Measurements from ENCODE around the gene ACAD8.
A peak's percentile ranks its signal among the peaks of the same experiment; 100 is the strongest.
"Not testable (repeated sequence)": the region's sequence is repeated elsewhere in the genome, so short reads cannot be mapped to it uniquely, and the experiment has no call there.

The ACAD8 gene

DNA sequence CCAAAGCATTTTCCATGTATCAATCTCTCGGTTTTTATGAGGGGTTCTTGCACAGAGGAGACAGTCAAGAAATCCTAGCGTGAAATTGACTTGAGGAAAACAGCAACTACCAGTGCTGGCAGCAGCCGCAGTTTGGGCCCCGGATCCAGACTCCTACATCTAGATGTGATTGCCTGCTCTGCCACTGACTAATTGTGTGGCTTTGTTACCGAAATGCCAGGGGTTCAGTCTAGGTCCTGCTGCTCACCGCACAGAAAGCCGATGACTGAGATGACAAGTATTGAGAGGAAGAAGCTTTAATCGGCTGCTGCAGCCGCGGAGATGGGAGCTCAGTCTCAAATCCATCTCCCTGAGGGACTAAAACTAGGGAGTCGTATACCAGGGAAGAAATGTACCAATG lies 14.6 kb downstream of the ACAD8 start:
- DNase-seq (ENCODE audit: low read depth): no peak

DNA sequence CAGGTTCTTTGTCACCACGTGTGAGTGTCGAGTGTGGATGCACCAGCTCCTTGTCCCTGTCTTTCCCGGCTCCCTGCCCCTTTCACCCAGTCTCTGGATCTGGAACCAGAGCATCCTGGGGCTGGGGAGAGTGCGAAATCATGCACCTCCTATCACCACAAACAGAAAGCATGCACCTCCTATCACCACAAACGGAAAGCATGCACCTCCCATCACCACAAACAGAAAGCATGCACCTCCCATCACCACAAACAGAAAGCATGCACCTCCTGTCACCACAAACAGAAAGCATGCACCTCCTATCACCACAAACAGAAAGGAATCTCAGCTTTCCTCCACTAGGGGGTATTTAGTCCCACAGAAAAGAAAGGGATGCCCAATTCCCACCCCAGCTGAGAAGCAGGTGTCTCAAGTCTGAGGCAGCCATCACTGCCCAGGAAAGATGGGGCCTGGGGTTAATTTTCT lies 16.9 kb downstream of the ACAD8 start:
- DNase-seq (ENCODE audit: low read depth): no peak

DNA sequence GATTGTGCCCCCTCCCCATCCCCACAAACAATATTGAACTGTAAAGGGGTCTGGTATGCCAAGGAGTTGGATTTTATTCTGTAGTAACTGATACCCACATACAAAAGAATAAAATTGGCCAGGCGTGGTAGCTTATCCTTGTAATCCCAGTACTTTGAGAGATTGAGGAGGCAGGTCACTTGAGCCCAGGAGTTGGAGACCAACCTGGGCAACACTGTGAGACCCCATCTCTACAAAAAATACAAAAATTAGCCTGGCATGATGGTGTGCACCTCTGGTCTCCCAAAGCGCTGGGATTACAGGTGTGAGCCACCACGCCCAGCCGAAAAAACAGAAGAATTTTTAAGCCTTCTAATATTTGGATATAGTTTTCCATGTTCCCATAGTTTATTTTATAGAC lies 18.6 kb downstream of the ACAD8 start:
- DNase-seq (ENCODE audit: low read depth): no peak

DNA sequence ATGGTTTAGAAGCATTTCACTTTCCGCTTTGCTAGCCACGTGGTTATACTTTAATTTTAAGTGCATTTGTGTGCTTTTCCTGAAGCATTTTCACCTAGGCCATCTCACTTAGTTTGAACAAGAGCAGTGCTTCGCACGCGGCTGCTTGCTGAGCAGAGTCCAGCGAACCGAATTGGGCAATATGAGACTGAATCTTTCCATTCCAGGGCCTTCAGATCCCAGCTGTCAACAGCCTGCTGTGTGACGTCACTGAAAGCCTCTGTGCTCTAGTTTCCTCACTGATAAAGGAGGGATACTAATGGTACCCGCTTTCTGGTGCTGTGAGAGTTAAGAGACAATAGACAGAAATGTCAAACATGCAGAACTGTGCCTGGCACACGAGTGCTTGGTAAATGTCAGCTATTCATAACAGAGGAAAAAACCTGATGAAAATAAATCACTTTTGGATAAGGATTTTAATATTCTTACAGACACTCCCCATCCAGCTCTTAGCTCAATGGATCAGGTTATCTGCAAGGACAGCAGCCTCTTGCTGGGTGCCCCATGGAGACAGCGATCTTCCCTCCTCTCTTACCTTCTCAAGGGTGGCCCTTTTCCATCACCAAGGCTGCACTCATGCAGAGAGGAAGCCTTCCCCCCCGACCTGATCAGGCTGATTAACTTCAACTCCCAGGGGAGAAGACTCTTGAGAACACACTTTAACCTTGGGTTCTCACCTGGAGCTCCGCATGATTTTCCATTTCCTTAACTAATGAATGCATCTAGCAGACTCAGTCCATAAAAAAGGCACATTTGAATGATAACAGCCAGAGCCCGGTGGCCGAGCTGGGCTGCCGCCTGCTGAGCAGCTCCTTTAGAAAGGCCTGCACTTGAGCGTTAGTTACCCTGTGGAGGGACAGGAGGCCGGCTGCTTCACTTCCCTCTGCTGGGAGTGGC lies 19.3 kb downstream of the ACAD8 start:
- no peak for DNase-seq (ENCODE audit: low read depth)

DNA sequence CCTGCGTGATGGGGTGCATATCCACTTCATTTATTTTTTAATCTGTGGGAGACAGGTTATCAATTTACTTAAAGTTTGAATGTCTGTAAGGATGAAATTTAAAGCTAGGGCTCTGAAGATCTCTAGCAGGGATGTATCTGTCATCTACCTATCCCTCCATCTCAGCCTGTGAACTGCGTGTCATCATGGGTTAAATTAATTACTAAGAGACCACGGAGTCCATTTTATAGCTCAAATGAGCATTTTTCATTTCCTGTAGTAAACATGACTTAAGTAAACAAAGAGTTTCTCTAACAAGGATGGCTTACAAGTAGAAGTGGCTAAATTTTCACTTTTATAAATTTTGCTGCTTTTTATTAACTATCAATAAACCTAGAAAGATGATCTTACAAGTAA lies 19.9 kb downstream of the ACAD8 start:
- no peak for DNase-seq (ENCODE audit: low read depth)

DNA sequence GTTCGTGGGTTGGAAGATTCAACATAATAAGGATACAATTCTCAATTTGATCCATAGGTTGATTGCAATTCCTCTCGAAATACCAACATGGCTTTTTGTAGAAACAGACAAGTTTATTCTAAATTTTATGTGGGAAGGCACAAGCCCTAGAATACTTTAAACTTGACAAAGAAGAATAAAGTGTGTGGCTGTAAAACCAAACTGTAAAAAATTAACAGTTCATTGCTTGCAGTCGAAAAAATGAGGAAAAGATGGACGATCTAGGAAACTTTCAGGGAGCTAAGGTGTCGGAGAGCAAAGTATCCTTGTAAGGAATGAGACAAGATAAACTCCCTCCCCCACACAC lies 21.8 kb downstream of the ACAD8 start:
- no peak for DNase-seq (ENCODE audit: low read depth)

DNA sequence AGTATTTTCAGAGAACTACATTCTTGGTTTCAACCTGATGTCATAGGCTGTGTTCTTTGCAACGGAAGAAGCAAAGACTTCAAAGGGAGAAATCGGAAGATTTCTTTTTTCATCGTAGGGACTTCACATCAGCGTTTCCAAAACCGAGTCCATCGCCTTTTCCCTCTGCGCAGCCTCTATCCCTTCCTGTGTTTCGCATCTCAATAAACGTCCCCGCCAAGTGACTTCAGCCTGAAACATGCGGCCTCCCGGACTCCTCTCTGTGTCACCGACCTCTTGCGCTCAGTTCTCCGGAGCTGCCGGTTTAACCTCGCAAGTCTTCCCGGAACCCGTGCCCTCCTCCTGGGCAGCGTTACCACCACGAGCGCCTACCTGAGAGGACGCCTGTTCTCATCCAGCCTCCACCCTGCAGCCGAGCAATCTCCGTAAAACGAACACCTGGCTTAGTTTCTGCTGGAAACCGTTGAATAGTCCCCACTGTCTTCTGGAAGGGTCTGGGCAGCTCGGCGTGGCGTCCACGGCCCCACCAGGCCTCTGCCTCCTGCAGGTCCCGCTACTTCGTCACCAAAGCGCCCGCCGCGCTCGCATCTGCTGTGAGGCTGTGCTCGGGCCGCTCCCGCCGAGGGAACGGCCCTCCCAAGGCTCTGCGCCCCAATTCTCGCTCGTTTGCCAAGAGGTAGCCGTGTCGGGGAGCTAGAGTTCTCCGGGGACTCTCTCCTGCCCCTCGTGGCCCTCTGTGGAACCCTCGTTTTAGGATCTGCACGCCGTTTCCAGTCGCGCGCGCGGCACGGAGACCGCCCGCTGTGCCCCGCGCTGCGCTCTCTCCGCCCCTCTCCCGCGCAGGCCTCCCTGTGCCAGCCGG lies 22.4 kb downstream of the ACAD8 start, which contains the start of gene GLB1L3:
Gene GLB1L3 (plus strand): TSS at position 846 of the 862 bp plus-strand sequence. CDS start 362 bp downstream, outside the sequence.
- DNase-seq (ENCODE audit: low read depth): peak; percentile 75

DNA sequence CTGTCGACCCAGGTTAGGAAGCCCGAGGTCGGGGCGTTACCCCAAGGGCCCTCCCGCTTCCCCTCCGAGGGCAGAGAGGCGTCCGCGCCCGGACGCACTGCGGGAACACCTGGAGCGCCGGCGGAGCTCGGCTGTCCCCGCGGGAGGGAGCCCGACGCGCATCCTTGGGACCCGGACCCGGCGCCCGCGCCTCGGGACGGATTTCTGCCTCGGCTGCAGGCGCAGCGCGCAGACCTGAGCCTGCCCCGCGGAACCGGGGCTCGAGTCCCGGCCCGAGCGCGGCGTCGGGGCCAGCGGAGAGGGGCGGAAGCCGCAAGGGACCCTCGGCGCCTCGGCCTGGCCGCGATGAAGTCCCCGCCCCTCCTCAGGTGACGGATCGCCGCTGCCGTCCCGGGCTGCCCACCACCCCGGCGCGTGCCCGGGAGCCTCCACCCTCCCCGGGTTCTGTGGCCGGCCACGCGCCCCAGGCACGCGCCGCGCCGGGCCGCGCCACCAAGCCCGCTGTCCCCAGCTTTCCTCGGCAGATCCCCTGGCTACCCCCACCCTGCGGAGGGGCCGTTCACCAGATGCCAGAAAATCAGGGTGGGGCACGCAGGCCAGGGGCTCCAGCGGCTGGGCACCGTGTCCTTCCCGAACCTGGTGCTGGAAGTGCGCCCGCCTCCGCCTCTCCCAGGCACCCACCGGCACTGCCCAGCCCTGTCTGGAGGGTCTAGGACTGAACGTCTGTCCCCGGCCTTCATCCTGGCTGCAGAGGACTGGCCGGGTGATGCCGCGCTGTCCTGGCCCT lies 23.2 kb downstream of the ACAD8 start:
- no peak for DNase-seq (ENCODE audit: low read depth)

DNA sequence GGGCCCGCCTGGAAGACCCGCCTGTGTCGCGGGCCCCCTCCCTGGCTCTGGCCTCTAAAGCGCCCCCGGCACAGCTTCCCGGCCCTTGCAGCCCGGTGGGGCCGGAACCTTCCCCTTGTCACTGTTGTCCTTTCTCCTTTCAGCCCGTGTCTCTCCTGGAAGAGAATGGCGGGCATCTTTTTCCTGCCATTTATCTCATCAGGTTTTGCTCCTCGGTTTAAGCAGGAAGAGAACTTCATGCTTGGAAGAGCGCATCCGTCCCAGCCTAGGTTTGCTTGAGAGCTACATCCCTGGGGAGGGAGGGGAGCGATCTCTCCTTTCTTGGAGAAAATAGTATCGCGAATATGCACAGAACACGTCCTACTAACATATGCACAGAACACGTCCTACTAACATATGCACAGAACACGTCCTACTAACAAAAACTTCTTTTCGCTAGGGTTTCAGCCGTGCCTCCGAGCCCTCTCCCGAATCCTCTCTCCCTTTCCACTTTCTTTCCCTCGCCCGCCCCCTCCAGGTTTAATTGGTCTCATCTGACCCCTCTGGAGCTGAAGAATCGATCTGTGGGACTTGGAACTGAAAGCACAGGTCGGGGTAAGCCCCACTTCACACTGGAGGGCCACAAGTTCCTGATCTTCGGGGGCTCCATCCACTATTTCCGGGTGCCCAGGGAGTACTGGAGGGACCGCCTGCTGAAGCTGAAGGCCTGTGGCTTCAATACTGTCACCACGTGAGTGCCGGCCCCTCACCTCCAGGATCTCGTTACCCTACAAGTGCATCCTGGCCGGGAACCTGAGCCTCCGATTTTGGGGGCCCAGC lies 24.0 kb downstream of the ACAD8 start:
- DNase-seq (ENCODE audit: low read depth): no peak

DNA sequence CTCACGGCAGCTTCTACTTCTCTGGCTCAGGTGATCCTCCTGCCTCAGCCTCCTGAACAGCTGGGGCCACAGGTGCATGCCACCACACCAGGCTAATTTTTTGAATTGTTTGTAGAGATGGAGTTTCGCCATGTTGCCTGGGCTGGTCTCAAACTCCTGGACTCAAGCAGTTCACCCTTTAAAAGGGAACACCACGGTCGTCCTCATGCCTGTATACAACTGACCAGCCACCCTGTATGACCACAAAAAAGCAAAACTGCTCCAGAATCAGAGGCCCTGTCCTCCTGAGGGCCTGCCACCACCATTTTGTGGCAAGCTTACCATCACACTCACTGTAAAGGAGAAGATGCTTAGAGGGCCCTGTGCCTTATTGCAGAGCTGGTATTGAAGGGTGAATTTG lies 25.0 kb downstream of the ACAD8 start:
- DNase-seq (ENCODE audit: low read depth): no peak

DNA sequence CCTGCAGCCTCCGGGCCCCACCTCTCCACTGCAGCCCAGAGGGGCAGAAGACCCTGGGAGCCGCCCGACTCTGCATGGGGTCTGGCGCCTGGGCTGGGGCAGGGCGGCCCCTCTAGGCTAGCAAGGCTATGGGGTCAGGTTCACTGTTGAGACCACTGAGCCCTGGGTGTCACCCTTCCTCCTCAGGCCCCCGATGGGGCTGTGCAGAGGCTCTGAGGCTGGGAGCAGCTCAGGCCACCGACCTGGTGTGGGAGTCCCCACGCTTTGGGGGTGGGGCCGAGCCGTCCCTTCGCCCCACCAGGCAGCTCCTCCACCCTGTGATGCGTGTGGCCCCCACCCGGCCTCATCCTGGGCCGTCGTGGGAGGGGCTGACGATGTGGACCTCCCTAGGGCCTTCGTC lies 28.3 kb downstream of the ACAD8 start:
- DNase-seq (ENCODE audit: low read depth): not testable (repeated sequence)

DNA sequence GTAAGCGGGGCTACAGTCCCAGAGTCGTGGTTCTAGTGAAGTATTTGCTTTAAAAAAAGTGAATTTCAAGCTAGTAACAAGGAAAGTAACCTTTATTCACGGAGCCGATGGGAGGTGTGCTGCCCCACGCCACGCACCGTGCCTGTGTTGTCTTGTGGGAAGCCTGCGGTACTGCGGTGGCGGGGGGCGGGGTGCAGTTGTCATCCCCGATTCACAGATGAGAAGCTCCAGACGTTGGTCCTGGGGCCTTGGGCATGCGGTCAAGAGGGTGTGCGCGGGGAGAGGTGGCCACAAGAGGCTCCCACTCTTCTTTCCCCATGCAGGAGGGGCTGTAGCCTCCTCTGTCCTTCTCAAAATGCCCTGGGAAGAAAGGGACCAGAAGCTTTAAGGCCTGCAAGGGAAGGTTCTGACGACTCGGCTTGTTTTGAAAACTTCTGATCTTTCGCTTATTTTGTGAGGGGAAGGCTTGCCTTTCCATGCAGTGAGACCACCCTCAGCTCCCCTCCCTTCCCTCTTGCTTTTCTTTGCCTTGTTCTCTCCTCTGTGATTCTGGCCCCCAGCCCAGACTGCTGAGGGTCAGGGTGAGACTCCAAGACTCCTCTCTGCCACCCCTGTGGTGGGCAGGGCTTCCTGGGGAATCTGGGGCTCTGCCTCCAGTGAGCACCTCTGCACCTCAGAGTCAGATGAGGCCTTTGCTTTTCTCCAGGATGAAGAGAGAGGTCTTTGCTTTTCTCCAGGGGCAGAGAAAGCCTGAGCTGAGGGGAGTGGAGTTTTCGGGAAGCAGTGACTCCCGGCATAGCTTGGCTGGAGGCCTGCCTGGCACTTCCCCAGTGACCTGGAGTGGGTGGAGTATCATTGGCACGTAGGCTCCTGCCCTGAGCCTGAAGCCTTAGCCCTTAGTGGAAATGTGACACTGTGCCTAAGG lies 29.0 kb downstream of the ACAD8 start:
- no peak for DNase-seq (ENCODE audit: low read depth)

DNA sequence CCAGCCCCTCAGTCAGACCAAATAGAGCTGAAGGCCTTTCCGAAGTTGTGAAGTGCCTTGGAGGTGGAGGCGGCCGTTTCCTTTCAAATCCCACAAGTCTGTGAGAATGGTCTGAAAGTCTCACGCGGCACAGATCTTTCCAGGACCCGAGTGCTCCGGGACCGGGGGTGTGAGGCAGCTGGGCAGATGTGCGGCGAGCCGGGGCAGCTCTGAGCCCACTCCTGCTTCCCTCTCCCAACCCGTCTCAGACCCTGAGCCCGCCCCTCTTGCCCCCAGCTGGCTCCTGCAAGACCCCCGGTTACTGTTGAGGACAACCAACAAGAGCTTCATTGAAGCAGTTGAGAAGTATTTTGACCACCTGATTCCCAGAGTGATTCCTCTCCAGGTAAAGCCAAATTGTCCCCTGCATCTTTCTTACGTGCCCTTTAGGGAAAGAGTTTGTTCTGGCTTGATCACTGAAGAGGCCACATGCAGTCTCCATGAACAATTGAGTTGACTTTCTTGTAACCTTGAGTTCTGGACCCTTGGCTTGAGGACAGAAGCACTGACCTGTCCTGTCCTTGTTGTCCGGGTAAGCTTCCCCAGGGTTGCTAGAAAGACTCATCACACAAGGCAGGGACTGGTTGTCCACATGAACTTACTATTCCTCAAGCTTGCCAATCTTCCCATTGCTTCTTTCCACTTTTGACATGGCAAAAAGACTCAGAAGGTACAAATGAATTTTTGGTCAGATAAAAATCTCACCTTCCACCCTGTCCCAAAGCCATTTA lies 30.3 kb downstream of the ACAD8 start:
- DNase-seq (ENCODE audit: low read depth): no peak

DNA sequence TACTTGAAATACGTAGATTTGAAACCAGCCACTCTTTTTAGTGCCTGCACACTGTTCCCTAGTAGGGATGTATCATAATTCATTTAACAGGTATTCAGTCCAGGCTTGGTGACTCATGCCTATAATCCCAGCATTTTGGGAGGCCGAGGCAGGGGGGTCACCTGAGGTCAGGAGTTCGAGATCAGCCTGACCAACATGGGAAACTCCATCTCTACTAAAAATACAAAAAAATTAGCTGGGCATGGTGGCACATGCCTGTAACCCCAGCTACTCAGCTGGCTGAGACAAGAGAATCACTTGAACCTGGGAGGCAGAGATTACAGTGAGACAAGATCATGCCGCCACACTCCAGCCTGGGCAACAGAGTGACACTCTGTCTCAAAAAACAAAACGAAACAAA lies 31.0 kb downstream of the ACAD8 start:
- DNase-seq (ENCODE audit: low read depth): not testable (repeated sequence)

DNA sequence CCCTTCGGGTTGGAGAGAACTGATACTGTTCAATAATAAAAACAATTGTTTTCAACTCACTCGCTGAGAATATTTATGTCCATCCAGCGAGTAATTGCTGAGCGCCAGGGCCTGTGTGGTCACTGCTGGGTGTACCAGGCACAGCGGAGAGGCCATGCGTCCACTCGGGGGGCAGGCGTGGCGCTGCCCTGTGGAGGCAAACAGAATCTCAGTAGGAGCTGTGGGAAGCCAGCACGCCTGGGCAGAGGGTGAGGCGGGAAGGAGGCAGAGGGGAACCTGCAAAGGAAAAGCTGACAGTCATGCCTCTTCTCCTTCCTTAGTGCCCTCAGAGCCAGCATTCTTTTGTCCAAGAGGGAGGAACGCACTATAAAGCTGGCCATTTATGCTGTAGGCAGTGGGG lies 34.2 kb downstream of the ACAD8 start:
- DNase-seq (ENCODE audit: low read depth): no peak

DNA sequence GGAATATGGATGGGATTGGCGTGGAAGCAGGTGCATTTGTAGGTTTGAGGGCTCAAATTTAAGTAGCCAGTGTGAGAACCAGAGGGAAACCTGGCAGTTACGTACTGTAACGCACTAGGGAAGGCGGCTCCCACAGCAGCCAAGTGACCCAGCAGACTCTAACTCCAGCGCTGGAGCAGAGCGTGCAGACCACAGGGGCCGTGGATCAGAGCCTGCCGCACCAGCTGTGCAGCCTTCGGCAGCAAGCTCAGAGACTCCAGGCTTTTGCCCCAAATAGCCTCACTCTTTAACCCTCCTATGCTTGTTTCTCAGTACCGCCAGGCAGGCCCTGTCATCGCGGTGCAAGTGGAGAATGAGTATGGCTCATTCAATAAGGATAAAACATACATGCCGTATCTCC lies 35.1 kb downstream of the ACAD8 start:
- no peak for DNase-seq (ENCODE audit: low read depth)

DNA sequence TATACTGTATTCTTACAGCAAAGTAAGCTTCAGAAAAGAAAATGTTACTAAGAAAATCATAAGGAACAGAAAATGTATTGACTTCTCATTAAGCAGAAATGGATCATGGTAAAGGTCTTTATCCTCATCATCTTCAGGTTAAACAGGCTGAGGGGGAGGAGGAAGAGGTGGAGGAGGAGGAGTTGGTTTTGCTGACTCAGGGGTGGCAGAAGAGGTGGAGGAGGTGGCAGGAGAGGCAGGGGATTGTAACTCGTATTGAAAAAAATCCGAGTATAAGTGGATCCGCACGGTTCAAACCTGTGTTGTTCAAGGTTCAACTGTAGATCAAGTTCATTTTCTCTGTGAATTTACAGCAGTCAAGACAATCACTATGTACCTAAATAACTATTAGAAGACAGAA lies 35.8 kb downstream of the ACAD8 start:
- DNase-seq (ENCODE audit: low read depth): no peak

DNA sequence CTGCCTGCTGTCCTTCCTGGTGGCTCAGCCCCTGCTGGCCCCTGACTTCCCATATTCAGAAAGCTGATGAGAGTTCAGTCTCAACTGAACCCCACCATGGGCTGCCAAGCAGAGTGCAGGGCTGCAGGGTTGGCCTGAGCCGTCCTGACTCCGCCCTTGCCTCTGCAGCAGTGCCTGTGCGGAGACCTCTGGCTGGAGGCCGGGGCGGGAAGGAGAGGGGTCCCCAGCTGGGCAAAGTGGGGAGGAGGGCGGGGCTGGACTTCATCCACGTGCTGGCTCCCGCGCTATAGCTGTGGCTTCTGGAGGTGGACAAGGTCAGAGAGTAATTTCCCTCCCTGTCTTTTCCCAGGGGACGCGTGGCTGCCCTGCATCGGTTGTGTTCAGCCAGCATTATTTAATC lies 36.4 kb downstream of the ACAD8 start:
- no peak for DNase-seq (ENCODE audit: low read depth)

DNA sequence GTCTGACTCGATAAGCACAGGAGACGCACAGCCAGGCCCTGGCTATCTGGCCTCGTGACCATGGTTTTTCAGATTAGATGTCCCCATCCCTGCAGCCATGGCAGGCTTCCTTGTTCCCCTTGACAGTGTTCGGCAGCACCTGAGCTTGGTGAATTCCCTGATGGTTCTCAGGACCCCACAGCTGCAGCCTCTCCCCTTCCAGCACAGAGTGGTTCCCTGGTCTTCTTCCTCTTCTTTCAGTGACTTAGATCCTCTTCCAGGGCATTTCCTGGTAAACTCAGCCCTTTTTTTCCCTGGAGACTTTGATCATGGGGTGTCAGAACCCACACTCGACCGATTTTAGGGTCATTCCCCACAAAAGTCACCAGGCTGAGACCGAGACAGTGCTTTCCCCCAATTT lies 37.3 kb downstream of the ACAD8 start:
- DNase-seq (ENCODE audit: low read depth): no peak
